GM12873 (cell line): Measurements from ENCODE around the gene CDH23.

ENCODE experiments used
- TF ChIP-seq, protein P1 (sequence below): IDR thresholded peaks from 2 replicates; pipeline ENCODE4 v1.5.1; 2012; ENCODE audit warnings: low read depth, mild to moderate bottlenecking, moderate library complexity, low read length, control low read depth; ENCODE audit not compliant: insufficient read depth; ENCODE audit errors: missing control alignments

Gene CDH23

DNA sequence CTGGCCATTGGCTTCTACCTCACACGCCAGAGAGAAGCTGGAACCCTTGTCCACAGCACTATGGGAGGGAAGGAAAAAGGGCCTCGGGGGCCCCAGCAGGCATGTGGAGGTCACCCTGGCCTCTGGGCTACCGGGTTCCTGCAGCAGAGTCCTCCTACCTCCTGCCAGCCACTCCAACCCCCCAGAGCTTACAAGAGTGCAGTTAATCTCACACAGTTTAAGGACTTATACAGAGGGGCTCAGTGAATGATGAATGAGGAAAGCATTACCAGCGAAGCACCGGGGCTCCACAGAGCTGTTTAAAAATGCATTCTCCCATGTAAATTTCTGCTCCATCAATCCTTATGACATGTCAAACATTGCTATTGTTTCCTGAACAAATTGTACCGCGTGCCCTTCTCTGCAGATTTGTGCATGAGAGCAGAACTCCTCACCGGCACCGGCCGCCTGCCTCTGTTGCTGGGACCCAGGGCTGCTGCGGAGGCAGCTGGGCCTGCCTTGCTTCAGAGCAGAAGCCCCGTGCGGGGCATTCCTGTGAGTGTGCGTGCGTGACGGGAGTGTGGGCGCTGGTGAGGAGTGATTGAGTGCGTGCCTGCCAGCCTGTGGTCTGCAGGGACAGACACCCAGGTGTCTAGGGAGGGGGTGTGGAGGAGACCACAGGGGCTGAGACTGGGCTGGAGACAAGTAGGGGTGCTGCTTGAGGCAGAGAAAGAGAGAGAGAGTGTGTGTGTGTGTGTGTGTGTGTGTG, 270.1 kb downstream of the CDH23 start:
- TF ChIP-seq, protein P1, sequence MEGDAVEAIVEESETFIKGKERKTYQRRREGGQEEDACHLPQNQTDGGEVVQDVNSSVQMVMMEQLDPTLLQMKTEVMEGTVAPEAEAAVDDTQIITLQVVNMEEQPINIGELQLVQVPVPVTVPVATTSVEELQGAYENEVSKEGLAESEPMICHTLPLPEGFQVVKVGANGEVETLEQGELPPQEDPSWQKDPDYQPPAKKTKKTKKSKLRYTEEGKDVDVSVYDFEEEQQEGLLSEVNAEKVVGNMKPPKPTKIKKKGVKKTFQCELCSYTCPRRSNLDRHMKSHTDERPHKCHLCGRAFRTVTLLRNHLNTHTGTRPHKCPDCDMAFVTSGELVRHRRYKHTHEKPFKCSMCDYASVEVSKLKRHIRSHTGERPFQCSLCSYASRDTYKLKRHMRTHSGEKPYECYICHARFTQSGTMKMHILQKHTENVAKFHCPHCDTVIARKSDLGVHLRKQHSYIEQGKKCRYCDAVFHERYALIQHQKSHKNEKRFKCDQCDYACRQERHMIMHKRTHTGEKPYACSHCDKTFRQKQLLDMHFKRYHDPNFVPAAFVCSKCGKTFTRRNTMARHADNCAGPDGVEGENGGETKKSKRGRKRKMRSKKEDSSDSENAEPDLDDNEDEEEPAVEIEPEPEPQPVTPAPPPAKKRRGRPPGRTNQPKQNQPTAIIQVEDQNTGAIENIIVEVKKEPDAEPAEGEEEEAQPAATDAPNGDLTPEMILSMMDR: no peak

DNA sequence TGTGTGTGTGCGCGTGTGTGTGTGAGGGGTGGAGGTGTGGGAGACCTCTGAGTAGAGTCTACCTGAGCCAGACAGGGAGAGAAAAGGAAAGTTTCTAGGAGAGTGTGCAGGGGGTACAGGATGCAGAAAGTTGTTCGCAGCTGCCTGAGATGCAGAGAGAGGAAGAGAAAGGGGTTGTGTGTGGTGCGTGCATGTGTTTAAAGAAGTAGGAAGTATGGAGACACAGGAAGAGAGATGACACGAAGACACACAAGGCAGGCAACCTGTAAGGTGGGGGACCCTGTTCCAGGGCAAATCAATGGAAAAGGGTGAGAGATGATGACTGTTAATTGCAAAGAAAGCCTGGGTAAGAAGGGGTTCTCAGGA, 270.6 kb downstream of the CDH23 start:
- TF ChIP-seq, protein P1: no peak

DNA sequence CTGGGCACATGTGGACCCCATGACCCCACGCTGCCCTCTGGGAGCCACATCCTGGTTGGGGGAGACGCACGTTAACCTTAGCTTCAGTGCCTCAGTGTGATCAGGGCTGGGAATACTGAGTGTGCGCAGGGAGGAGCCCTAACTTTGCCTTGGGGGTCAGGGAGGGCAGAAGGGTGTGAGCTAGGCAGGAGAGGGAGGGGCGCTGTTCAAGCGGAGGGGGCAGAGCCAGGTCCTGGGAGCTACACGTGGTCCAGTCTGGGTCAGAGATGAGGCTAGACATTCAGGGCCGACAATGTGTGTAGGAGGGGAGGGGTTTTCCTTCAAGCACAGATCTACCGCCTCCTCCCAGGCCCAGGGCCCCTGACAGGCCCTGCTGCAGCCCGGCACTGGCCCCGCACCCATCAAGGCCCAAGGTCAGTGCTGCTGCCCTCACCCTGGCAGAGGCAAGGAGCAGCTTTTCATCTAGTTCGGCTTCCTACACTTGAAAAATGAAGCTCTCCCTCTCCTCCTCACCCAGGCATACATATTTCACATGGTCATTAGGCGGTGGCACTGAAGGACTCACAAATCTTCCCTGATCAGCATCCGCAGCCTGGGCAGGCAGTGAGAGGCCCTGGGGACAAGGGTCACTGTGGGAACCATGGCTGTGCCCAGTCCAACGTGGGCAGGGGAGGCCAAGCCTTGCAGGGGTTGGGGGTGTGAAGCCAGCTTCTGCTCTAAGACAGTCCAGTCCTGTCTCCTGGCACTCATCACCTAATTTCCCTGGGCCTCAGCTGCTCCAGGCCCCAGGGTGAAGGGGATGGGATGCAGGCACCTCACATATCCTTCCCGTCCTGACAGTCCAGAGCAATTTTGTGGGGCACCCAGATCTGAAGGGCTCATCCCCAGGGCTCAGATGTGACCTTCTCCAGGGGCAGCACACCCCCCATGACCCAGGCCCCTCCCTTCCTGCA, 275.6 kb downstream of the CDH23 start:
- TF ChIP-seq, protein P1: no peak

DNA sequence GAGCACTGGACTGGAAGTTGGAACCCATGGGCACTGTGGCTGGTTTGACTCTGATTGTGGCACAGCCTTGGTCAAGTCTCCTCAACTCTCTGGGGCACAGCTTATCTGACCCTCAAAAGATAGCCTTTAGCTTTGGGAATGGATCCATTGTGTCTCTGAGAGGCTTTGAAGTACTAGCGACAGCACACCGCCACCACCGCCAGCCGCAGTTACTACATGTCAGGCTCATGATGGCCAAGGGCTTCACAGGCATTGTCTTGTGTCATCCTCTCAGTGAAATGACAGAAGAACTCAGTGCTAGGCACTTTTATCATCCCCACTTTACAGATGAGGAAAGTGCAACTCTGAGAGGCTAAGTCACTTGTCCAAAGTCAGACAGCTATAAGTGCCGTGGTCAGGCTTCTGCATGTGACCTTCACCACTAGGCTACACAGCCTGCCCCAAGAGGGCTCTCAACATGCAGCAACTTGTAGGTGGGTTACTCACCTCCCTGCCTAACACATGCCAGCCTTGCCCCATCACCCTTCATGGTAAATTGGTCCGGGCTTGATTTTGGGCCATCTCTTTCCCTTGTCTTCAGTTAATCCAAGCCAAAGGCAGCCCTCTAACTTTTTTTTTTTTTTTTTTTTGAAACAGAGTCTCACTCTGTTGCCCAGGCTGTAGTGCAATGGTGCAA, 278.7 kb downstream of the CDH23 start:
- TF ChIP-seq, protein P1: no peak

DNA sequence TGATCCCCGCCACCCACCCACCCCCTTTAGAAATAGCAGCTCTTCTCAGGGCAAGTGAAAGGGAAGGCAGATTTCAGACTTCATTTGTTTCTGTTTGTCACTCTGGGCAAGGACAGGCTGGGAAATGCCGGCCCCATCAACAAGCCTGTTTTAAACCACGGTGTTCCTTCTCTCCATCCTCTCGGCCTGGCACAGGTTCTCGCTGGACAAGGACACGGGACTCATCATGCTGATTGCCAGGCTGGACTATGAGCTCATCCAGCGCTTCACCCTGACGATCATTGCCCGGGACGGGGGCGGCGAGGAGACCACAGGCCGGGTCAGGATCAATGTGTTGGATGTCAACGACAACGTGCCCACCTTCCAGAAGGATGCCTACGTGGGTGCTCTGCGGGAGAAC, 280.5 kb downstream of the CDH23 start:
- TF ChIP-seq, protein P1: no peak

DNA sequence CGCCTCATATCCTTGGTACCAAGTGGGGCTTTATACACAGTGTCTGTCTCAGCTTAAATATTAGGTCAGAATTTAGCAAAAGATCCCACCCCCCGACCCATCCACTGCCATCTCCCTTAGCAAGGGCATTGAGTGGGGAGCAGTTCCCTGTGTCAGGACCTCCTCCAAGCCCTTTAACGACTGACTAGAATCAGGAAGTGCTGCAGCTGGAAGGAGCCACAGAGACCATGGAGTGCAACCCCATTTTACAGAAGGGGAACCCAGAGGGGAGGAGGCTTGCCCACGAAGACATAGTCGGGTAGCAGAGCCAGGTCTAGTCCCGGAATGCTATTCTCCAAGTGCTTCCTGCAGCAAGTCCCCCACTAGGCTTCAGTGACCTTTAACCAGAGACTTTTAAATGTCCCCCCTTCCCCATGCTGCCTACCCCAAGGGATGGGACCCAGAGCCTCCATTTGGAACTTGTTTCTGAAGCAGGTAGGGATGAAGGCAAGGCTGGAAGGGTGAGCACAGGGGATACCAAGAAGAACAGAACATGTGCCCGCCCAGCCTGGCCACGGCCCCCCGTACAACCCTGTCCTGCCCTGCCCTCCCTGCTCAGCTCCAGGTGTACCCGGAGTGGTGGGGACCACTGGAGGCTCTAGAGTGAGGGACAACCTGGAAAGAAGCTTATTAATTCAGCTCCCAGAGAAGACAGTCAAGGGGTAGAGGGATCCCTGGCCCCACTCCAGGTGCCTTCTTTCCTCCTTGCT, 281.5 kb downstream of the CDH23 start:
- TF ChIP-seq, protein P1: no peak
